Thymus (tissue), 11 donors: ENCODE measurements around the gene ESRRG. TPM values are rescaled to one million over a fixed set of nuclear protein-coding genes. Genes with fewer than 3 reads are reported as not detected.

ENCODE experiments used
- DNase-seq, 9 donors: peaks; one replicate each; pipeline ENCODE4 v3.0.0-alpha.2; 2013; ENCODE audit warnings: low spot score in 9 of 9, low read depth in 6 of 9, missing footprints in 1 of 9
- H3K27ac ChIP-seq, 2 donors: one replicate each; pipeline ENCODE4 v1.5.1; 2013; ENCODE audit warnings: control low read depth in 1 of 2, low read depth in 1 of 2, low read length in 1 of 2, mild to moderate bottlenecking in 1 of 2, moderate library complexity in 1 of 2
- H3K27me3 ChIP-seq, 2 donors: one replicate each; pipeline ENCODE4 v1.5.1; 2013; ENCODE audit warnings: low read length in 1 of 2; ENCODE audit not compliant: control insufficient read depth in 2 of 2, insufficient read depth in 1 of 2
- H3K36me3 ChIP-seq, 2 donors: one replicate each; pipeline ENCODE4 v1.5.1; 2013; ENCODE audit warnings: low read length in 1 of 2, mild to moderate bottlenecking in 1 of 2, moderate library complexity in 1 of 2; ENCODE audit not compliant: control insufficient read depth in 2 of 2, insufficient read depth in 2 of 2
- H3K4me1 ChIP-seq, 2 donors: one replicate each; pipeline ENCODE4 v1.5.1; 2013; ENCODE audit warnings: low read length in 2 of 2; ENCODE audit not compliant: control insufficient read depth in 2 of 2, insufficient read depth in 2 of 2
- H3K4me3 ChIP-seq, 2 donors: one replicate each; pipeline ENCODE4 v1.5.1; 2013; ENCODE audit warnings: low read length in 2 of 2, control low read depth in 1 of 2, mild to moderate bottlenecking in 1 of 2
- H3K9me3 ChIP-seq, 2 donors: one replicate each; pipeline ENCODE4 v1.5.1; 2013; ENCODE audit warnings: low read length in 1 of 2, mild to moderate bottlenecking in 1 of 2; ENCODE audit not compliant: control insufficient read depth in 2 of 2, insufficient read depth in 1 of 2
- WGBS: extraction: QIAGEN DNeasy Blood & Tissue Kit; methylation state at CpG from one replicate; pipeline ENCODE4 v1.1.7; 2013; 5-methylcytosine and 5-hydroxymethylcytosine counted together
- polyA plus RNA-seq: library from polyadenylated mRNA; stranded (reverse); fragments of 200-250 nt; gene quantifications from one replicate; pipeline ENCODE4 v1.2.3, GENCODE V29; 2013
- total RNA-seq: library from RNA; stranded (reverse); fragments of 120-200 nt; gene quantifications from one replicate; pipeline ENCODE4 v1.2.4, GENCODE V29; 2013
- donor health status: healthy.

Gene ESRRG
- total and polyA plus RNA-seq, 2 donors = 0.71 to 1.3 TPM

GRCh38 chr1:216566641-216567205 is 156.5 kb downstream of the ESRRG start:
- Histone ChIP-seq H3K36me3 (no peaks in the 10 kb centered on the region), H3K4me3 (no peak overlapping the region), H3K27ac (no peak overlapping the region), H3K27me3 (no peaks in the 10 kb centered on the region), H3K4me1 (no peaks in the 10 kb centered on the region), H3K9me3 (no peaks in the 10 kb centered on the region)
- 58% methylated on average over 3 of the region's 3 CpGs for WGBS
- DNase-seq = no peak

- 94% methylated on average over 8 of the region's 8 CpGs for WGBS
- H3K4me3 ChIP-seq = no peak overlapping the region
- no peak overlapping the region for H3K27ac ChIP-seq
- no peak for DNase-seq
- H3K9me3 ChIP-seq = no peaks in the 10 kb centered on the region
- H3K36me3 ChIP-seq = no peaks in the 10 kb centered on the region
- H3K27me3 ChIP-seq = no peaks in the 10 kb centered on the region
- H3K4me1 ChIP-seq = no peaks in the 10 kb centered on the region
Observed at GRCh38 chr1:216563087-216563486, 160.1 kb downstream of the ESRRG start.

GRCh38 chr1:216562383-216562782 is 160.8 kb downstream of the ESRRG start:
- 82% methylated on average over 3 of the region's 3 CpGs for WGBS
- Histone ChIP-seq H3K4me1 (no peaks in the 10 kb centered on the region), H3K9me3 (no peaks in the 10 kb centered on the region), H3K27ac (no peak overlapping the region), H3K27me3 (no peaks in the 10 kb centered on the region), H3K36me3 (no peaks in the 10 kb centered on the region), H3K4me3 (no peak overlapping the region)
- no peak for DNase-seq

- no peaks in the 10 kb centered on the region for H3K27me3 ChIP-seq
- H3K4me1 ChIP-seq = no peaks in the 10 kb centered on the region
- WGBS = 94% methylated on average over 11 of the region's 11 CpGs
- DNase-seq = no peak
- no peaks in the 10 kb centered on the region for H3K9me3 ChIP-seq
- H3K27ac ChIP-seq = no peak overlapping the region
- H3K4me3 ChIP-seq = no peak overlapping the region
- no peaks in the 10 kb centered on the region for H3K36me3 ChIP-seq
Observed at GRCh38 chr1:216560527-216560926, 162.7 kb downstream of the ESRRG start.

GRCh38 chr1:216559359-216559758 is 163.9 kb downstream of the ESRRG start:
- no peak for DNase-seq
- H3K4me1 ChIP-seq = no peaks in the 10 kb centered on the region
- WGBS = 90% methylated on average over 3 of the region's 3 CpGs

GRCh38 chr1:216555653-216556052 is 167.6 kb downstream of the ESRRG start:
- H3K27ac ChIP-seq = no peak overlapping the region
- no peaks in the 10 kb centered on the region for H3K4me1 ChIP-seq
- H3K4me3 ChIP-seq = no peak overlapping the region
- WGBS = 73% methylated on average over 4 of the region's 4 CpGs
- no peaks in the 10 kb centered on the region for H3K9me3 ChIP-seq
- no peaks in the 10 kb centered on the region for H3K27me3 ChIP-seq
- H3K36me3 ChIP-seq = no peaks in the 10 kb centered on the region
- DNase-seq = no peak

More at GRCh38 chr1:216559359-216559758, 163.9 kb downstream of the ESRRG start:
- Histone ChIP-seq H3K27ac (no peak overlapping the region), H3K36me3 (no peaks in the 10 kb centered on the region), H3K27me3 (no peaks in the 10 kb centered on the region), H3K9me3 (no peaks in the 10 kb centered on the region), H3K4me3 (no peak overlapping the region)

- no peaks in the 10 kb centered on the region for H3K9me3 ChIP-seq
- H3K4me1 ChIP-seq = no peaks in the 10 kb centered on the region
- no peak overlapping the region for H3K27ac ChIP-seq
- no peak for DNase-seq
- H3K27me3 ChIP-seq = no peaks in the 10 kb centered on the region
- H3K4me3 ChIP-seq = no peak overlapping the region
- no peaks in the 10 kb centered on the region for H3K36me3 ChIP-seq
Observed at GRCh38 chr1:216554934-216555333, 168.3 kb downstream of the ESRRG start.

GRCh38 chr1:216553766-216554165 is 169.5 kb downstream of the ESRRG start:
- H3K27ac ChIP-seq = no peak overlapping the region
- 92% methylated on average over 3 of the region's 3 CpGs for WGBS
- no peaks in the 10 kb centered on the region for H3K4me1 ChIP-seq

GRCh38 chr1:216553040-216553439 is 170.2 kb downstream of the ESRRG start:
- Histone ChIP-seq H3K36me3 (no peaks in the 10 kb centered on the region), H3K27me3 (no peaks in the 10 kb centered on the region), H3K27ac (no peak overlapping the region), H3K9me3 (no peaks in the 10 kb centered on the region), H3K4me1 (no peaks in the 10 kb centered on the region), H3K4me3 (no peak overlapping the region)
- no peak for DNase-seq
- 58% methylated on average over 1 of the region's 1 CpG for WGBS

More at GRCh38 chr1:216553766-216554165, 169.5 kb downstream of the ESRRG start:
- no peaks in the 10 kb centered on the region for H3K9me3 ChIP-seq
- DNase-seq = no peak
- no peaks in the 10 kb centered on the region for H3K27me3 ChIP-seq
- H3K4me3 ChIP-seq = no peak overlapping the region
- no peaks in the 10 kb centered on the region for H3K36me3 ChIP-seq

- WGBS = 81% methylated on average over 4 of the region's 4 CpGs
- no peak overlapping the region for H3K27ac ChIP-seq
- no peaks in the 10 kb centered on the region for H3K36me3 ChIP-seq
- DNase-seq = no peak
- H3K4me3 ChIP-seq = no peak overlapping the region
- H3K9me3 ChIP-seq = no peaks in the 10 kb centered on the region
- no peaks in the 10 kb centered on the region for H3K27me3 ChIP-seq
- no peaks in the 10 kb centered on the region for H3K4me1 ChIP-seq
Observed at GRCh38 chr1:216549796-216550195, 173.4 kb downstream of the ESRRG start.
